NAMALWA (cell line): ENCODE results near the gene VEGFD.
"Not testable (repeated sequence)": the region's sequence is repeated elsewhere in the genome, so short reads cannot be mapped to it uniquely, and the experiment has no call there.

Experiments
- DNase-seq: peaks from one replicate; pipeline ENCODE4 v3.0.0-alpha.2; 2015; ENCODE audit warnings: low spot score

Gene VEGFD

DNA sequence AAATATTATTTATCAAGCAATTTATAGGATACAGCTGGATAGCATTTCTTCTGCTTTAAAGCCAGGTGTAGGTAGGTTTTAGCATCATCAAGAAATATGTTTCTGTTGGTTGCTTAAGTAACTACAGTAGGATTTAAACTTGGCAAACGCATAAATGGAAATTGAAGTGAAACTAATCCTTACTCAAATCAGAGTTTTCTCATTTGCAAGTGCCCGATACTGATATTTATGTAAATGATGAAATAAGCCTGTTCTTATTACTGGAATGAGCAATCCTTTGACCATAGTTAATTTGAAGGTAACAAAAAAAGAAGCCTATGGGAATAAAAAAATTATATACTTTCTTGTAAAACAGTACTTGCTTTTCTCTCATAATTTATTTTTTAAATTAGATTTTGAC is 25.7 kb downstream of the VEGFD start:
- DNase-seq, result peak; percentile 13

DNA sequence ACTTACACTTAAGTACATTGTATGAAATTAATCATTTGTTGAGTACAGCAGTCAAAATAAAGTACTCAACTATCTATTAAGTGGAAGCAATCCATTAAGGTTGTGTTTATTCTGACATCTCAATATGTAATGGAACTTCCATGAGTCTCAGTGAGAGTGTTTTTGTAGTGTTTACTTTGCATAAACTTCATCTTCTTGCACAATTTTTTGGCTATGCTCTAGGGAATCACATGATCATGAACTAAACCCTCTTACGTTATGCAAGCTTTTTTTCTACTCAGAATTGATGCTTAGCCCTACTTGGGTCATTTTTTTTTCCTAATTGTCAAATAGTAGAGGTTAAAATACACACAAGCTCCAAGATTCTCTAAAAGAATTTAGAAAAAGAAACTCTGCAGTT is 27.8 kb downstream of the VEGFD start:
- DNase-seq, result peak; percentile 21

DNA sequence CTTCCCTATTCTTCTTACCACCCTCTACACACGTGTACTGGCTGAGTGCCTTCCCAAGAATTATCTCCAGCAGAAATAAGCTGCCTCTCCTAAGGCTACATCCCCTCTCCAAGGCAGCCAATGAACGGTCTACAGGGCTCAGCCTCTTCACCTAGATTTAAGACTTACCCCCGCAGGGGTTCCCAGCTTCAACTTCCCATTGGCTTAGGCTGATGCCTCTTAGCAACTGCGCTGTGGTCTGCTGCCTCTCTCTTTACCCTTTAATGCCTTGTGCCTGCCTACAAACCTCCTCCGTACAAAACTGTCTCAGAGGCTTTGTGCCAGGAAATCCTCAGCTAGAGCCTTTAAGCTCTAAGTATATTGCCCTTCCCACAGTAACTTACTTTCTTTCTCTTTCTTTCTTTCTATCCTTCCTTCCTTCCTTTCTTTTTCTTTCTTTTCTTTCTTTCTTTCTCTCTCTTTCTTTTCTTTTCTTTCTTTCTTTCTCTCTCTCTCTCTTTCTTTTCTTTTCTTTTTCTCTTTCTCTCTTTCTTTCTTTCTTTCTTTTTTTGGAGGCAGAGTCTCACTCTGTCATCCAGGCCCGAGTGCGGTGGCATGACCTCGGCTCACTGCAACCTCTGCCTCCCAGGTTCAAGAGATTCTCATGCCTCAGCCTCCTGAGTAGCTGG is 33.8 kb downstream of the VEGFD start:
- no peak for DNase-seq

DNA sequence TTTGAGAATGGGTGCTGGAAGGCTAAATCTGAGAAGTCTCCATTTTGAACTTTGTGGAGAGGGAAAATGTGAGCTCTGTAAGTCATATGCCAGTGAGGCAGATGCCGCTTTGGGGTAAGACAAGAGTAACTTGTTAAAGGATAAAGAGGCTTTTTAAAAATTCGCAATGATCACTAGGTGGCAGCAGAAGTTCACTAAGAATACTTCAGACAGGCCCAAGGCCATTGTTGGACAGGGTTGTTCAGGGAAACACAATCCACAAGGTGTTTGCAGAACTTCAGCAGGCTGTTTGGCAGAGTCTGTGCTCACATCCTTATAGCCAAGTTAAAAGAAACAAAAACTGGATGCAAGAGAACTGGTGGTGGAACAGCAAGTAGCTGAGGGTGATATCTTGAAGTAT is 35.2 kb downstream of the VEGFD start:
- DNase-seq, result peak; percentile 71

DNA sequence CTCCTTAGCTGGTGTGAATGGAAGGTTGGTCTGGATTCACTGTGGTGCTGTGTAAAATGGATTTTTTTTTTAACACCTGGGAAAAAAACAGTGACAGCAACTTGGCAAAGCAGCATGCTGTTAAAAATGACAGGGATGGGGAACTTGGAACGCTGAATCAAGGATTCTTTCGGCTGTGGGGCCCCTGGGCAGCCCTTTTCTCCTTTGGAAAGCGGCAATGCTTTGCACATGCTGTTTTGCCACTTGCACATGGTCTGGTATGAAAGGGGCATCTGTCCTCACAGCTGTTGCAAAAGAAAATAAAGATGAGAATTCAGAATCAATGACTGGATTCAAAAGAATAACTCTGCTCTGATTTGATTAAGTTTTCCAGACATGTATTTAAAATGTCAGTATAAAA is 38.2 kb downstream of the VEGFD start:
- DNase-seq, result no peak

DNA sequence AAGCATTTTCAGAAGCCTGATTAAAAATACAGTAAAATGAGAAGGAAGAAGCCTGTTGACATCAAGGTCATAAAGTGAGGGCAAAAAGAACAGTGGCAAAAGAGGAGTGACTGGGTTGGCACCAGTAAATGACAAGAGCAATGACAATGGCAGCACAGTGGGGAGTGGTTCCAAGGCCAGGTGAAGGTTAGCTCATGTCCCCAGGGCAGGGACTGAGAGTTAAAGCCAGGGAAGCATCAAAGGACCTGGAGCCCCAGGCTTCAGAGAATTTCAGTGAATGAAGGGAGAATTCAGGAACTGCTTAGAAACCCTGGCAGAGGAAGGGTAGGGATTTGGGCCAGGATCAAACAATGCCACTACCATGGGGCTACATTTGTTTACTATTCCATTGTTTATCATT is 40.1 kb downstream of the VEGFD start:
- no peak for DNase-seq

DNA sequence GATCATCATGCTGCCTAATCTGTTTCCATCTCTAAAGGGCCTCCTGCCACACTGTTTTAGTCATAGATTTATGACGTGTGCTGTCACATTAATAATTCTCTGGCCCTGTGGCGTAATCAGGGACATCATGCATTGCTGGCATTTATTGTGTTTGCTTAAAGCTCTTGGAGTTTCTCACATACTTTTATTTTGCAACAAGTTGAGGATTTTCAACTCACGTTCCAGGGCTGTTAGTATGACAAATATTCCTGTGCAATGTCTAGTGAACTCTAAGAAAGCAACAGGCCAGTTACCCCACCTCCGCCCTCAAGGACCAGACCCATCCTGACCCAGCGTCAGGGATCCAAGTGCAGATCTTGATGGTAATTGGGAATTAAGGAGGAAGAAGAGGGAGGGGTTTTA is 41.1 kb downstream of the VEGFD start:
- no peak for DNase-seq

DNA sequence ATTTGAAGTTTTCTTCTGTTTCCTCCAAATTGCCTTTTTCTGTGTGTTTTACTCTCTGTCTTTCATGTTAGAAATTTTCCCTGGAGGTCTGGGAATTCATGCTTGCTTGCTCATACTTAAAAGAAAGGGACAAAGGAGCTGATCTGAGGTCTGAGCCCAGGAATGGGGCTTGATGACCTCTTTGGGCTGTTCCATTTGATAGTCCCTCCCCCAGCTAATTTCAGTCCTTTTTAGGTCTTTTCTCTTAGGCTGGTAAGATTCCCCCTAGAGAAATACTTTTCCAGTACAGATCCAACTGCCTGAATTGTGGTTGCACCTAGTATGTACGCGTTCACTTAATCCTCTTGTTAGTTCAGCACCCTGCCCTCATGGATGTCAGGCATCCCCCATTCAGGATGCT is 43.3 kb downstream of the VEGFD start:
- DNase-seq, result no peak

DNA sequence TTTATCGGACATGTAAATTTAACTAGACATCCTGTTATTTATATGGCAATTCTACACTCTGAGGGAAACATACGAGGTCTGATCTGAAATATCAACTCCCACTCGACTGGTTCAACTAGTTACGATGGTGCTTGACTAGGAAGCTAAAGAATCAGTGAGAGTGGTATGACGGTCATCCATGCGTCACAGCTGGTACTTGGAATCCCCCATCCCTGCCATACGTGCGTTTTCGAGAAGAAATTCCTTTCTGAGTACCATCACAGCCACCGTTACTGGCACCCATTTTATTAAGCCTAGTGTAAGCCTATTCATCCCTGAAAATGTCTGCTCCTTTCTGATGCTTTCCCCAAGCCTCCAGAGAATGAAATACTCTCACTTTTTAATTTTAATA is 48.2 kb downstream of the VEGFD start:
- peak; percentile 39 for DNase-seq

DNA sequence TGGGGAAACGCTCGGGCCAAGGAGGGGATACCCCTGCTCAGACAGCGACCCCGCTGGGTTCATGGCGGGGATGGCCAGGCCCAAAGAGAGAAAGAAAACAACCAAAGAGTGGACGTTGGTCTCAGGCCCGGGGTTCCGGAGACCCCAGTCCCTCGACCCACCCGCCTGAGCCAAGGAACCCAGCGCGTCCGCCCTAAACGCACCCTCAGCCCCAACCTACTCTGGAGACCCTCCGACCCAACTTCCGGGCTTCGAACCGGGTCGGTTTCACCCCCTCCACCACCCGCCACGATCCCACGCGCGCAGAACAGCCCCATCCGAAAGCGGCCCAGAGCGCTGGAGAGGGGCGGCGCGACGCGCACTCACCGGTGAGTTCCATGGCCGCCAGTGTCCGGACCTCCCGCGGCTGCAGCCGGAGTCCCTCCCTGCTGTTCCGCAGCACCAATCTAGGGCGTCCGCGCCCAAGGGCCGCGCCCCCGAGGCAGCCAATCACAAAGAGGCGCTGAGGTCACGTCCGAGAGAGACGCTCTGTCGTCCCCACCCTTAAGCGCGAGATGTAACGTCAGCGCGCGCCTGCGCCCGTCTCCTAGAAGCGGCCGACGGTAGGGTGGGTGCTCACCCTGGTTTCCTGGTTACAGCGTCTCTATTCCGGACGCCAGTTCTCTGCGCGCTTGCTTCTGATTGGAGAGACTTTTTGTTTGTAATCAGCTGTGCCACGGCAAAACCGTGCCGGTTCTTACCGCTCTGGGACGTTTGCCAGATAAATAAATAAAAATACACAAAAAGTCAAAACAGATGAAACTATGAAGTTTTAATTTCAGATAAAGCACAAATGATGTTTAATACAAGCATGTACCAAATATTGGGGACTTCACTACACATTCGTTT is 48.8 kb downstream of the VEGFD start, which contains the start of gene PIGA:
PIGA (minus strand) TSS at position 389 of the 888 bp plus-strand sequence. CDS start 3,593 bp downstream, outside the sequence.
- peak; percentile 95 for DNase-seq

DNA sequence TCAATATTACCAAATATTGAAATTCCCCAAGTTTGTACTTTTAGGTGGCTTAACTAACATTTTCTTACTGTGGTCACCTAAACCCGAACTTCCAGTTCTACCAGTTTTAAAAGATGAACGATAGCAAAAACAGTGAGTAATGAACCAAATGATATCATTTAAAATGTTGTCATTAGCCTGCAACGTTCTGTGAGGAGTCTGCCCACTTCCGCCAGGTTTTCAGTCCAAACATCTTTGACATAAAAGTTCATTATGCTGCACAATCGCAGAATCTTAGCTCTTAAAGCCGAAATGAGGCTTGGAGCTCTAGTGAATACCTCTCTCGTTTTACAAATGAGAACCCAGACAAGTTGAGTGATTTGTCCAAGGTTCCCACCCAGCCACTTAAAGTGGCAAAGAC is 49.7 kb downstream of the VEGFD start:
- peak; percentile 4 for DNase-seq

DNA sequence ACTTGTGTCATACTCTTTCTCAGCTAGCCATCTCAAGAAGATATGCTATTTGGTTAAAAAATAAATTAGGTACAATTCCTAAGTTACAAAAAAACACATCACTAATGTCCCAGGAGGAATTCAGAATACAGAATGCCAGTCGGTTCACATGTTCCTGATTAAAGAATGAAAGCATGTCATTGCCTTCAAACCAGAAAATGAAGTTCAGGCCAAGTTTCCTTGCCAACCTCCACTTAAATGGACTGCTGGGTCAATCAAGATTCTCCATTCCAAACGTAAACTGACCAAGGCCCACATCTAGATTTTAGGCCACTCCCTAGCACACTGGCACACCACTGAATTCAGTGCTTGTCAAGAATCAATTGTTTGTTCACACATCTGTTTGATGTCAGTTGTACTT is 55.4 kb downstream of the VEGFD start:
- no peak for DNase-seq

DNA sequence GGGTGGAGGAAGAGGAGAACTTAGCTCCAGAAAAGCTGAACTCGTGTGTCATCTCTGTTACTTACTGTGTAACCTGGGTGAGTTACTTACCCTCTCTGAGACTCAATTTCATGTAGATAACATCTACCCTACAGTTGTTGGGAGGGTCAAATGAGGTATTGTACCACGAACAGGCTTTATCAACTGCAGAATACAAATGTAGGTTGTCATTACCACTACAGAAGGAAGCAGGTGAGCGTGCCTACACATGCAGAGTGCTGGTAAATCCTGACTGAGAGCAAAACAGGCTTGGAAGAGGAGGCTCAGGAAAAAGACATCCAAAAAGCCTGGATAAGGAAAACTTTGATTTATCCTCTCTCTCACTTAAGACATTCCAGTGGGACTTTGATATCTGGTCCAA is 56.1 kb downstream of the VEGFD start:
- no peak for DNase-seq

DNA sequence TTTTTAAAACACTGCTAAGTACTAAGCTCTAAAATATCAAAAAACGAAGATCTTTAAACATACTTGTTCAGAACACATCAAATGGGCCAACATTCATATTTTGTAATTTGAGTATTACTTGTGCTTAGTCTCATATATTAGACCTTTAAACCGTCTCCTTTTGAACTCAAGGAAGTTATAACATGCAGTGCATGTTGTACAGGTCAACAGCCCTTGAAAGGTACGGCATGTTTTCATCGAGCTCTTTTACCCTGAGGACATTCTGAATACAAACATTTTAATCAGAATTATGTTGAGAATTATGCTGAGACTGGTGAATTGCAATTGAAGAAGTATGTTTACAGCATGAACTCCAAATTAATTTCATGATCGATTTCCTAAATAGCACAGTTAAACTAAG is 61.7 kb downstream of the VEGFD start:
- DNase-seq, result no peak

DNA sequence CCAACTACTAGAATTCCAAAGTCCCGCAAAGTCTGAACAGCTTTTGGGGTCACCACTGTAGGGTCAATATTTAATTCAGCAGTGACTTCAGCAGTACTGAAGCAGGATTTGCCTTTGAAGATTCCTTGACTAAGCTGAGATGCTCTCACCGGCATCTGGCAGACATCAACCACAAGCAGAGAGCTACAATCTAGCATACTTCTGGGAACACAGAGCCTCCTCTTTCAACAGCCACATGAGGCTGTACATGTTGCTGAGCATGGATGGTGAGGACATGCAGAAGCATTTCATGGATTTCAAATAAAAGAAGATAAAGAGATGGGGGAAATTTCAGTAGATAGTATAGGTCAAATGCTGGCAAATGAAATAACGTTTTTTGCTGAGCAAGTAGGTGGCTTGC is 62.1 kb downstream of the VEGFD start:
- no peak for DNase-seq

DNA sequence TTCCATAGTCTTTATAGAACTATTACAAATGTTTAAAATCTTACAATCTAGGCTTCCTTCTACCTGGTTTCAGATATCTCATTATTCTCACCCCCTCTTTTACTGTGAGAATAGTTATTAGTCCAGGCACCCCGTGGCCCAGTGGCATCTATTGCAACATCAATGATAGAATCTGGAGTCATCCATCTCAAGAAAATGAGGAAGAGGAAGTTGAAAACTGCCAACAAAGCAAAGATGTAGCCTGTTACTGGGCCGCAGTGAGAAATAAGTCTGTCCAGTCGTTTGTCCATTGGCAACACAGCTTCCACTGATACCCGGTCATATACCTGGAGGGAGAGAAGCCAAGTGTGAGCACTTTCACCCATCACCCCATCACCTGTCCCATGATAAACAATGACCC is 62.8 kb downstream of the VEGFD start:
- no peak for DNase-seq

DNA sequence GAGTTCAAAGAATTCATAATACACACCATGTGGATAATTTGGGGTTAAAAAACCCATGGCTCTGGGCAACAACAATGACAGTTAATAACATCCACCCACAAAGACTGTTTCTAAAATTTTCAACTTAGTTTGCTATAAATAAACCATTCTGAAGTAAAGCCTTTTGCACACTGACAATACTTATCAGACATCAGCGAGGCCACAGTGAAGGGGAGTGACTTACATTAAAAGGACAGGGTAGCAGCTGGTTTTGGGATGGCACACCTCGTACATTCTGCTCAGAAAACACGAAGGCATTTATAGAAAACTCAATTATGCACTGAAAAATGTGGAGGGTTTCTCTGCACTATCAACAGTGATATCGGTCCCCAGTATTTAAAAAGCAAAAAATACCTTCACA is 63.9 kb downstream of the VEGFD start:
- DNase-seq, result no peak

DNA sequence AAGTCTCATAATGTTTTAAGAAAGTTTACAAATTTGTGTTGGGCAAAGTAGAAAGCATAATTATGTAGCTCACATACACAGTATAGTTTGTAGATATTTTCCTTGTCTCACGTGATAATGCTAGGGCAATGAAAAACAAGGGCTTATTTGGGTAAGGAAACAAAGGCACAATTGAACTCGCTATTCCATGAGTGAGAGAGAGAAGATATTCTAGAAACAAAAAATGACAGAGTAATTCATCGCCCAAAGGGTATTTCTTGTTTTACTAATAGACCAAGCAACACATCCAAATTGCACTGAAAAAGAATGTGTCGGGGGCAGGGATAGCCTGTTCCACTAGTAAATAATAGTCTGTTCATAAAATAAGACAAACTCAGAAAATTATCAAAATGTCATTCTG is 65.1 kb downstream of the VEGFD start:
- no peak for DNase-seq

DNA sequence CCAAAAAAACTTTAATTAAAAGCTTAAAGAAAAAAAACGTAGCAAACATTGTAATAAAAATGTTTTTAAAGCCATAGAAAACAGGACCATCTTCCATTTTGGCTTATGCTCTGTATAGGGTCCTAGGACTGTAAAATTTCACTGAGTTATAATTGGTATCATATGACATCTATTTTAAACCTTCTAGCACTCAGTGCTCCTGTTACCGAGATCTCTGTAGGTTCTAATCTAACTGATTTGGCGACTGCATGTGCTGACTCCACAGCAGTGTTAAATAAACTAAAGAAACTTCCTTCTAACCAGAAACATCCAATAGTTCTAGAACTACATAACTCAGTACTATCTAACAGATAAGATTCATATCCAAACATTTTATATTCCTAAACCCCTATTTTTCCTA is 68.7 kb downstream of the VEGFD start, which contains the start of gene ASB11:
ASB11 (minus strand) TSS at position 132 of the 400 bp plus-strand sequence; CDS start at position 97, 35 bp downstream.
- no peak for DNase-seq

DNA sequence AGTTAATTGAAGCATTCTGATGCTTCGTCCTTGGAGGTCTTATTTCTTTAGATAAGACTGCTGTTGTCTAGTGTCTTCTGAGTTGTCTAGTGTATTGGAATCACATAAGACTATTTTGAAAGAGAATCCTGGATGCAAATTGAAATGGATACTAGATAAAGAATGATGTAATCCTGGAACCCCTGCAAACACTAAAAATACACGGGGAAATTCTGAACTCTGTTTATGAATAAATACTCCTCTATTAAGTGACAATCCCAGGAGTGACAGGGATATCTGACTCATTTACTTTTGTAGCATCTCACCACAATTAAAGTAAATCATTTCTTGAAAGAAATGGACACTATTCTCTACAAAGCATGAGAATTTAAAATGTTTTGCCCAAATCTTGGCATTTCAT is 69.7 kb downstream of the VEGFD start:
- no peak for DNase-seq

DNA sequence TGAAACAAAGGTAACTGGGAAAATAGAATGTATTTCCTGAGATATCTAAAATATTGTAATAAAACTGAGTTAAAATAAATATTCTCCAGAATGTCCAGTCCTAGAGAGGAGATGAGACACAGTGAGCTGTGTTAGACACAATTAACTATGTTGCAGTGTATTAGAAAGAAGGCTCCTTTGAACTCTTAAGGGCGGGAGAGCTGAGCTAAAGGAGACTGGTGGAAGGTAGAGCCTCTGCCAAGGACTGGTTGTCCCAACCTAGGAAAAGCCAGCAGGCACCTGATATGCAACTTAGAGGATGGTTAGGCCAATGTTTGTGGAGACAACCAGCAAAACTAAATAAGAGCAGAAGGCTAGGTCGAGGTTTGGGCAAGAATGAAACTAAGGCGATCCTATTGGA is 73.1 kb downstream of the VEGFD start:
- no peak for DNase-seq

DNA sequence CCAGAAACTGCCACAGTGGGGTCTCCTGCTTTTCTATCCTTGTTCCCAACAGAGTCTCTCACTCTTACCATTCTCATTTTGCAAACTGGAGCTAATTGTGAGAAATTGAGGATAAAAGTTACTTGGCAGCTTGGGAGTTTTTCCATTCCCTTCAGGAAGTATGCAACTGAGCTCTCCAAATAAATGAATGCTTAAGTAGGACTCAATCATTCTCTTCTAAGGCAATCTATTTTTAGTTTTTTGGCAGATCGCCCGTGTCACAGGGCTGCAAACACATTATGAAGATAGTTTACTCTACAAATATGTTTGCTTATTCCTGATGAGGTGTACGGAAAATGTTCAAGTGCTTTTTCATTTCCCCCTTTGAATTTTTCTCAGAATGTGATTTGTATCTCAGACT is 74.1 kb downstream of the VEGFD start:
- DNase-seq, result no peak

DNA sequence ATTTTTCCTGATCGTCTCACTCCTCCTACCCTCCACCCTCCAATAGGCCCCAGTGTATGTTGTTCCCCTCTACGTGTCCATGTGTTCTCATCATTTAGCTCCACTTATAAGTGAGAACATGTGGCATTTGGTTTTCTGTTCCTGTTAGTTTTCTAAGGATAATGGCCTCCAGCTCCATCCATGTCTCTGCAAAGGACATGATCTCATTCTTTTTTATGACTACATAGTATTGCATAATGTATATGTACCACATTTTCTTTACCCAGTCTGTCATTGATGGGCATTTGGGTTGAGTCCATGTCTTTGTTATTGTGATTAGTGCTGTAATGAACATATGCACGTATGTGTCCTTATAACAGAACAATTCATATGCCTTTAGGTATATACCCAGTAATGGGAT is 78.3 kb downstream of the VEGFD start:
- not testable (repeated sequence) for DNase-seq
